Cerebellar nuclear complex (tissue), 1 donor: ENCODE data around the gene WRAP73.
"Not testable (repeated sequence)": the region's sequence is repeated elsewhere in the genome, so short reads cannot be mapped to it uniquely, and the experiment has no call there.

Experiments
- DNase-seq, 2 experiments: peaks; one replicate each; lab custom pipeline; 2025; lab: John Stamatoyannopoulos, UW

WRAP73 gene

GRCh38 chr1:3630161-3630611 is 19.7 kb downstream of the WRAP73 start:
- no peak for DNase-seq

GRCh38 chr1:3629561-3630160 is 20.2 kb downstream of the WRAP73 start:
- DNase-seq, result no peak

GRCh38 chr1:3628445-3628844 is 21.5 kb downstream of the WRAP73 start:
- DNase-seq, result no peak

GRCh38 chr1:3627515-3628253 is 22.2 kb downstream of the WRAP73 start:
- DNase-seq, result no peak

GRCh38 chr1:3626025-3626424 is 23.9 kb downstream of the WRAP73 start:
- DNase-seq, result no peak

GRCh38 chr1:3625151-3625907 is 24.6 kb downstream of the WRAP73 start:
- DNase-seq, result no peak

- peak; percentile 88 to 92 for DNase-seq
Measured at GRCh38 chr1:3624200-3625136, 25.4 kb downstream of the WRAP73 start, which contains the start of gene TPRG1L. TPRG1L (plus strand) TSS chr1:3625015; CDS start chr1:3625073, 58 bp downstream.

GRCh38 chr1:3623441-3624199 is 26.3 kb downstream of the WRAP73 start:
- no peak for DNase-seq

- DNase-seq, result not testable (repeated sequence)
Measured at GRCh38 chr1:3622102-3622501, 27.8 kb downstream of the WRAP73 start.

GRCh38 chr1:3621151-3621671 is 28.7 kb downstream of the WRAP73 start:
- peak in 1 of 2 experiments; percentile 21 for DNase-seq

GRCh38 chr1:3620708-3621107 is 29.2 kb downstream of the WRAP73 start:
- DNase-seq, result no peak

- peak in 1 of 2 experiments; percentile 27 for DNase-seq
Measured at GRCh38 chr1:3618881-3619671, 30.8 kb downstream of the WRAP73 start.

- DNase-seq, result no peak
Measured at GRCh38 chr1:3618531-3618880, 31.4 kb downstream of the WRAP73 start.

- DNase-seq, result no peak
Measured at GRCh38 chr1:3617806-3618345, 32.0 kb downstream of the WRAP73 start.

- DNase-seq, result no peak
Measured at GRCh38 chr1:3616861-3617260, 33.0 kb downstream of the WRAP73 start.

GRCh38 chr1:3614755-3615742 is 34.9 kb downstream of the WRAP73 start:
- DNase-seq, result no peak

- no peak for DNase-seq
Measured at GRCh38 chr1:3612123-3612522, 37.8 kb downstream of the WRAP73 start.
